Brain microvascular endothelial cell (primary cell): ENCODE data around the gene APCDD1.

ENCODE experiments used
- DNase-seq: peaks from one replicate; pipeline ENCODE4 v3.0.0-alpha.2; 2020
- H3K27ac ChIP-seq: fragments of 250-450 bp; sonication (Bioruptor Pico); 2 replicates; pipeline ENCODE4 v1.5.1; 2020; ENCODE audit warnings: mild to moderate bottlenecking, moderate library complexity
- H3K27me3 ChIP-seq: fragments of 250-450 bp; sonication (Bioruptor Pico); replicated peaks from 2 replicates; pipeline ENCODE4 v1.5.1; 2020; ENCODE audit warnings: mild to moderate bottlenecking
- H3K36me3 ChIP-seq: fragments of 250-450 bp; sonication (Bioruptor Pico); replicated peaks from 2 replicates; pipeline ENCODE4 v1.5.1; 2020; ENCODE audit warnings: mild to moderate bottlenecking
- H3K4me3 ChIP-seq: 2 replicates; pipeline ENCODE4 v1.5.1; 2011; ENCODE audit warnings: low read depth, mild to moderate bottlenecking, control low read depth, low read length, moderate library complexity
- CTCF ChIP-seq: IDR thresholded peaks from 2 replicates; pipeline ENCODE4 v1.5.1; 2011; ENCODE audit warnings: low read depth, mild to moderate bottlenecking, moderate library complexity, low read length, control low read depth, inconsistent platforms; ENCODE audit errors: missing control alignments
- in situ Hi-C: cut with HindIII; loops from 2 replicates; pipeline ENCODE4 v1.10.0; 2017; ENCODE audit warnings: low sequenced_read_pairs, low pct_ligation_motif_present

Gene APCDD1

GRCh38 chr18:10477863-10478260 is 23.4 kb downstream of the APCDD1 start:
- DNase-seq, result no peak
- H3K27ac ChIP-seq, result no peak overlapping the region
- no peak overlapping the region for H3K4me3 ChIP-seq
- no peak for TF ChIP-seq CTCF
- no peaks in the 10 kb centered on the region for H3K36me3 ChIP-seq
- in situ Hi-C loops, result no loop called here
- peaks cover 15% of the 10 kb centered on the region for H3K27me3 ChIP-seq

- Histone ChIP-seq H3K4me3 (no peak overlapping the region), H3K36me3 (no peaks in the 10 kb centered on the region), H3K27me3 (peaks cover 7% of the 10 kb centered on the region), H3K27ac (no peak overlapping the region)
- TF ChIP-seq CTCF, result no peak
- in situ Hi-C loops, result no loop called here
- no peak for DNase-seq
Observed at GRCh38 chr18:10481831-10482230, 27.4 kb downstream of the APCDD1 start.

GRCh38 chr18:10482363-10482984 is 28.0 kb downstream of the APCDD1 start:
- no peaks in the 10 kb centered on the region for H3K36me3 ChIP-seq
- no peak for DNase-seq
- H3K4me3 ChIP-seq, result no peak overlapping the region
- in situ Hi-C loops, result no loop called here
- no peak for TF ChIP-seq CTCF
- H3K27ac ChIP-seq, result no peak overlapping the region
- H3K27me3 ChIP-seq, result peaks cover 2% of the 10 kb centered on the region

- H3K36me3 ChIP-seq, result no peaks in the 10 kb centered on the region
- no peak overlapping the region for H3K27ac ChIP-seq
- H3K27me3 ChIP-seq, result peaks cover 2% of the 10 kb centered on the region
- no peak for DNase-seq
- in situ Hi-C loops, result no loop called here
- no peak for TF ChIP-seq CTCF
- H3K4me3 ChIP-seq, result no peak overlapping the region
Observed at GRCh38 chr18:10482985-10483949, 28.8 kb downstream of the APCDD1 start.

GRCh38 chr18:10485475-10485874 is 31.0 kb downstream of the APCDD1 start:
- H3K4me3 ChIP-seq, result no peak overlapping the region
- H3K36me3 ChIP-seq, result no peaks in the 10 kb centered on the region
- DNase-seq, result no peak
- in situ Hi-C loops, result no loop called here
- H3K27me3 ChIP-seq, result no peaks in the 10 kb centered on the region
- no peak for TF ChIP-seq CTCF
- no peak overlapping the region for H3K27ac ChIP-seq
